Inferior parietal cortex (tissue), 1 donor: ENCODE data around the gene USP20.

Experiments
- DNase-seq: peaks from one replicate; pipeline ENCODE4 v3.0.0-alpha.2; 2016; ENCODE audit errors: extremely low spot score

Gene USP20

DNA sequence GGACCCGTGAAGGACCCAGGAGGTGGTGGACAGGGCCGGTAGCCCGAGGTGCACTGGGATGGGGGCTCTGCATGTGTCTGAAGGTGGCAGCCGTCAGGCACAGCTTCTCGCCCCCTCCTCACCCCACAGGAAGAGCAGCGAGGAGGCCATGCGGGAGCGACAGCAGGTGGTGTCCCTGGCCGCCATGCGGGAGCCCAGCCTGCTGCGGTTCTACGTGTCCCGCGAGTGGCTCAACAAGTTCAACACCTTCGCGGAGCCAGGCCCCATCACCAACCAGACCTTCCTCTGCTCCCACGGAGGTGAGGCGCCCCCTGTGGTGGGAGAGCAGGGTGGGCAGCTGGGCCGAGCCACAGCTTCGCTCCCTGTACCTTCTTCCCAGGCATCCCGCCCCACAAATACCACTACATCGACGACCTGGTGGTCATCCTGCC, 39.9 kb downstream of the USP20 start:
- DNase-seq = no peak

DNA sequence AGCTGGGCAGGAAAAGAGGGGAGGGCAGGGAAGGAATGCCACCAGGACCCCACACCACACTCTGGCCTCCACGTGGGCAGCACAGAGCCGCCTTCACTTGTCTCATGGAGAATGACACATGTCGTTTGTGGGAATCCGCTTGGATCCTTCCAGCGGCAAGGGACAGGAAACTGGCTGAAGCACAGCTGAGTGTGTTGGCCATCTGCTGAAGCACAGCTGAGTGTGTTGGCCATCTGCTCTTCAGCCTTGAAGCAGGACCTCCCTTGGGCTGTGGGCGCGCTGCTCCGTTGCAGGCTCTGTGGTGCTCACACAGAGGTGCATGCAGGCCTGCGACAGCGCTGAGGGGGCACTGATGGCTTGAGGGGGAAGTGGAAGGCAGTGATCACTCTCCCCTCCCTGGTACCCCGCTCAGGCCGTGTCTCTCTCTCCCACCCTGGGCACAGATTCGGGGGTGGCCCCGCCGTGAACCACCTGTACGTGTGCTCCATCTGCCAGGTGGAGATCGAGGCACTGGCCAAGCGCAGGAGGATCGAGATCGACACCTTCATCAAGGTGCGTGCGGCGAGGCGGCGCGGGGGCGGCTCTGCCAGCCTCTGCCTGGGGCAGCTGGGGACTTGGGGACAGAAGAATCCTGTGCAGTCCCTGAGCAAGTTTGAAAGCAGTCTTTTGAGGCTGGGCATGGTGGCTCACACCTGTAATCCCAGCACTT, 40.6 kb downstream of the USP20 start:
- DNase-seq = no peak

DNA sequence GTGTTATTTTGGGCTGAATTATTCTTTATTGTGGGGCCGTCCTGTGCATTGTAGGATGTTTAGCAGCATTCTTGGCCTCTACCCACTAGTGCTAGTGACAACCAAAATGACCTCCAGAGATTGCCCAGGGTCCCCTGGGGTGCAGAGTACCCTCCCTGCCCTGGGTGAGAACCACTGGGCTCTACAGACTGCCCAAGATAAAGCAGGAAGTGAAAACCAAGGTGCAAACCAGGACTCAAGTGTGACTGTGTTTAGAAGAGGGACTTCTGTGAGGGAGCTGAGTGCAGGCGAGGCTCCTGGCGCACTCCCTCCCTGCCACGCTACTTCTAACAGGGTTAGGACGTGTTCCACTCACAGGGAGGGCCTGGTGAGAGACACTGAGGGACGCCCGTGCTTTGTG, 41.6 kb downstream of the USP20 start:
- no peak for DNase-seq

DNA sequence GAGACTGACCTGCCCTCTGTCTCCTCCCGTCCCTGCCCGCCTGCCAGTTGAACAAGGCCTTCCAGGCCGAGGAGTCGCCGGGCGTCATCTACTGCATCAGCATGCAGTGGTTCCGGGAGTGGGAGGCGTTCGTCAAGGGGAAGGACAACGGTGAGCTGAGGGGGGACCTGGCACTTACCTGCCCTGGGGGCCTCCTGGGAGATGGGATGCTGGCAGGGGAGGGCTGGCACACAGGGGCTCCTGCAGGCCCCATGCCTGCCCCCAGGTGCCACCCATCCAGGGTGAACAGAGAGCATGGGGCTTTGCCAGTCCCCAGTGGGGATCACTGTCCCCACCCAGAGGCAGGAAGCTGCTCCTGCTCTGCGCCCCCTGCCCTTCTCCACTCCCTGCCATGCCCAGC, 43.0 kb downstream of the USP20 start:
- no peak for DNase-seq

DNA sequence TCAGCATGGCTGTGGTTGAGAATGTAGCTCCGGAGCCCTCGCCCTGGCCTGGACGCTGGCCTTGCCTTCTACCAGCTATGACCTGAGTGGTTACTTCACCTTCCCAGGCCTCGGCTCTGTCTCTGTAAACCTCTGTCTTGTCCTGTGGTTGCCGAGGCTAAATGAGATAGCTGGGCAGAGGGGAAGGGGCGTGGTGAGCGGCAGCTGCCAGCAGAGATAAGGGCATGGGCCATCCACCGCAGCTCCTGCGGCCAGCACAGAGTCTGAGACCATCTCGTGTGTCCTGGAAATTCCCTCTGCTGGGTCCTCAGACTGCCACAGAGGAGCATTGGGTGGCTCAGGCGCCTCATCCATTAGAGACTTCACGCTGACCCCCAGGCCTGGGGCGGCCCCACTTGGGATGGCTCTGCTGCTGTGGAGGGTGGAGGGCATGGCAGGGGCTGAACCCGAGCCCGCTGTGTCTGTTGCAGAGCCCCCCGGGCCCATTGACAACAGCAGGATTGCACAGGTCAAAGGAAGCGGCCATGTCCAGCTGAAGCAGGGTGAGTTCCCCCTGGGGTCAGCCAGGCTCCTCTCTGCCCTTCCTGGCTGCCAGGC, 43.9 kb downstream of the USP20 start:
- no peak for DNase-seq

DNA sequence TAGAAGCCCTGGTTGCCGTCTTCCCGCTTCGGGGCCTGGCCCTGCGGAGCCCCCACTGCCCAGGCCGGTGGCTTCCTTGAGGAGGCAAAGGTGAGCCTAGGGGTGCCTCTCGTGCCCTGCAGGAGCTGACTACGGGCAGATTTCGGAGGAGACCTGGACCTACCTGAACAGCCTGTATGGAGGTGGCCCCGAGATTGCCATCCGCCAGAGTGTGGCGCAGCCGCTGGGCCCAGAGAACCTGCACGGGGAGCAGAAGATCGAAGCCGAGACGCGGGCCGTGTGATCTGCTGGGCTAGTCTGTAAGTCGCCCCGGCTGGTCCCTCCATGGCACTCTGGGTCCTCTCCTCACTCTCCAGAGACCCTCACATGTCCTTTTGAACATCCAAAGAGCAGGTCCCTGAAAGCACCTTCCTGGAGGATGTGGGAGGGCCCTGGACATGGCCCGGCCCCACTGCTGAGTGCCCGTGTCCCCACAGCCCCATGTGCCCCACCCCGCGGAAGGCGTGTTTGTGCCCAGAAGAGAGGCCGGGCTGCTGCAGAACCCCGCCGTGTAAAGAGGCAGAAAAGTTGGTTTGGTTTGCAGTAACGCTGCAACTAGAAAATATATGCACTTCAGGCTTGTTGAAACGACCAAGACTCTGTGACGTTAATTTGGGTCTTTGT, 44.9 kb downstream of the USP20 start:
- DNase-seq = no peak

DNA sequence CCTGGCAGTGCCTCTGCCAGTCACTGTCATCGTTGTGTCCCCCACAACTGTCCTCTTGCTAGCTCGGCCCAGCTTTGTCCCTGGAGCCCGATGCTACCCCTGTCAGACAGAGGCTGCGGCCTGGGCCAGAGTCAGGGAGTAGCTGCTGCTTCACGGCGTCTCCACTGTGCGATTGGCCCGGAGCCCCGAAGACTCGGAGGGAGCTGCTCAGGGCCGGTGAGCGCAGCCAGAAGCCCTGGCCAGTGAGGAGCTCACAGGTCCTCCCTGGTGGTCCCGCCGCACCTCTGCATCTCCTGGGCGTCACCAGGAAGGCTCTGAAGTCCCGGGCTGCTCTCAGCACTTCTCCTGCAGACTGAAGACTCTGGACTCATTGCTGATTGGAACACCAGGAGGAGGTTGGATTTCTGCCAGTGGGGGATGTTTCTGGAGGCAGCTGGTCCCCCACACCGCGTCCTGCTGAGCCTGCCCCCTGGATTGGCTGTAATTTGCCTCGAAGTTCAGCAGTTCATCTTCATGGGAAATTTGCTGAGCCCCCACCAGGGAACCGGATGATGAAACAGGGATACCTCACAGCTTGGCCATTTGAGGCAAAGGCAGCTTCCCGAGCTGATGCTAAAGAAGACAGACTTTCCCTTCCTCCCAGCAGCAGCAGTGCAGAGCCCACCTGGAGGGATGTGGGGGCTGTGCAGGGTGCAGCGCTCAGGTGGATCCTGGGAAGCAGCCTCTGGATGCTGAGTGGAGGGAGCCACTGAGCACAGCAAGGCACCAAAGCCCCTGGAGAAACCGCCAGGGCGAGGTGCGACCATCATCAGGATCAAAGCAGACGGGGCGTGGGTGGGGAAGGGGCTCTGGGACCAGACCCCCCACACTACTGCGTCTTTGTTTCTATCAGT, 45.6 kb downstream of the USP20 start:
- DNase-seq = no peak

DNA sequence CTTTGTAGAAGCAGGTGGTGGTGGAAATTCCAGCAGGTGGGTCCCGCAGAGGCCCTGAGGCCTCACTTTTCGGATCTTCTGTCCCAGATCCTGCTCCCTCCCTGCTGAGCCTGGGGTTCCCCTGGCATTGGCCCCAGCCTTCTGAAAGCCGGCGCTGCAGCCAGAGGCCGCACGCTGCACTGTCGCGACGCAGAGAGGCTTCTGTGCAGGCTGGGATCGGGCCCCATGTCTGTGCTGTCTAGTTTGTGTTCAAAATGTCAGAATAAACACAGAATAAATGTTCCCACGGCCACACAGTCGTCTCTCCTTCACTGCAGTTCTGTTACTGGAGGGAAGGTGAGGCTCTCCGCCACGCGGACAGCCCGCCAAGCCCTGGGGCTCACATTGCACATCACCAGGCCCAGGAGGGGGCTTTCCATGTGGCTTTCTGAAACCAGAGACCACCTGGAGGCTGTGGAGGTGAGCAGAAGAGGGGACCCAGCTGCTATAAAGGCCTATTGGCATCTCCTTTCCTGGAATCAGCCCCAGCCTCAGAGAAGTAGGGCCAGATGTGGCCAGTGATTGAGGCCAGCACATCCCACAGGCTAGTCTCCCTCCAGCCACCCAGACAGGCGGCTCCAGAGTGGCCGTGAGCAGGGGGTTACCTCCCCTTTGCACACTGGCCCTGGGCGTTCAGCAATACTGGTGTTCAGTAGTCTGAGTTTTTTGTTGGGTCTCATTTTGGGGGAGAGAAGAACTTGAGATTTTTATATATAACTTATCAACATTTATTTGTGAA, 46.5 kb downstream of the USP20 start:
- DNase-seq = no peak

DNA sequence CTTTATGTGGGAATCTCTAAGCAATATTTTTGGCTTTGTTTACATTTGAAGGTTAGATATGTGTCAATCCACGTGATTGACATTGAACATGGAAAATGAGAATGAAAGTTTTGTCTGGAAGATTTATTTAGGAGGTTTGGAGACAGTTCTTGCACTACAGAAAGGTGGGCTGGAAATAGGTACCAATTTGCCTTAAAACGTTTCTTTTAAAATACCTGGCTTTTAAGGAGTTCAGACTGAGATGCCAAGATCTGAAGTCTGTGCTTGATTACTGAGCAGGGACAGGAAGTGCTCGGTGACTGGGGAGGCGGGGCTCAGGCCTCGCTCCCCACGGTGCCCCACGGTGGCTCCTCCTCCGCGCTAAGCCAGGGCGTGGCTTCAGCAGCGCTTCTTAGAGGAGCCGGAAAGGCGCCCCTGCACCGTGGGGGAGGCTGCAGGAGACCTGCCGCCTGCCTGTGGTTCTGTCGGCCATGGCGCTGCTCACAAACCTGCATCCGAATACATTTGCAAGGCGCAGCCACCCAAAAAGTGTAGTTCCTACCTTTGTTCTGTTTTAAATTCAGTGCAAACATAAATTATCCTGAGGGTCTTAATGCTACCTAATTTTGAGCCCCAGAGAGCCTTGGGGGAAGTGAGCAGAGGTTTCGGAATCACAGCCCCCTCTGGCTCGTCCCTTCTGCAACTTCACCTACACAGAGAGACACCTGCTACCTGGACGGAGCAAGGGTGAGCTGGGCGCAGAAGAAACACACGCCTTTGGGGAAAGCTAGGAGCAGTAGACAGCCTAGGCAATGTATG, 49.2 kb downstream of the USP20 start:
- peak; percentile 86 for DNase-seq

DNA sequence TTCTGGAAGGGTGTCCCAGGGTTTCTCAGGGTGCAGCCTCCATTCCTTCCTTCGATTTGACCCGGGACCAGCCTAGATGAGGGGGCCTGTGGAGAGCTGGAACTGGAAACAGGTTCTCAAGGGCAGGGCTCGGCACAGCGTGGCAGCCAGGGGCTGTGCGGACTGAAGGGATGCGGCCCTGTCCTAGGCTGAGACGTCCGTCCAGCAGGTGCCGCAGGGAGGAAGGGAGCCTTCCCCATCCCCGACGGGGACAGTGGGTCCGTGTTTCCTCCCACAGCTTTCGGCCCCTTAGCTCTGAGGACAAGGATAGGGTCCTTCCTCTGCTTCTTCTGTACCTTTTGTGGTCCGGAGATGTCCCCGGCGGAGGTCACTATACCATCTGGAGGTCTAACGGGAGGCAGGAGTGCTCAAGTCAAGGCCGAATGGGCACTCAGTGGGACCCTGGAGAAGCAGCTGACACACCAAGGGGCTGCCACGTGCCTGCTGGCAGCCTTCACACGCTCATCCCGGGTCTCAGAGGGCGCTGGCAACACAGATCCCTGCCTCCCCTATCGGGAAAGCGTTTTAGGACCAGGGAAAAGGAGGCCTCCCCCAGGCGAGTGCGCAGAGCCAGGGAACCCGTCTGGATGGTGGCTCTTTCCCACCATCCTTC, 49.9 kb downstream of the USP20 start:
- no peak for DNase-seq

DNA sequence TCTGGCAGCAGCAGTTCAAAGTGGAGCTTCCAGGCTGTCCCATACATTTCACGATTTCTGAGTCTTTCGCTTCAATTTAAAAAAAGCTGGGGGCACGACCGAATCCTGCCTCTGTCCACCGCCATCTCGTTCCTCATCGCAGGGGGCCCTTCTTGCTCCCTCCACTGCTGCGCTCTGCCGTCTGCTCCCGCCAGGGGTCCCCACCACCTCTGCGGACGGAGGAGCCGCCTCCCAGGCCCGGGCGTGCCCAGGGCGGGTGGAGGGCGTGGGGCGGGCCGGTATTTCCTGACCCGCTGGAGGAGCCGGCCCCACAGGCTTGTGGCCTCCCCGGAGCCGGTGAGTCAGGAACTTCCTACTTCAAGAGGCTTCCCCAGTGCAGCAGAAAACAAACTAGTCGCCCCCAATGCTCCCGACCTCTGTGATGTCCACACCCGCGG, 50.4 kb downstream of the USP20 start:
- peak; percentile 84 for DNase-seq

DNA sequence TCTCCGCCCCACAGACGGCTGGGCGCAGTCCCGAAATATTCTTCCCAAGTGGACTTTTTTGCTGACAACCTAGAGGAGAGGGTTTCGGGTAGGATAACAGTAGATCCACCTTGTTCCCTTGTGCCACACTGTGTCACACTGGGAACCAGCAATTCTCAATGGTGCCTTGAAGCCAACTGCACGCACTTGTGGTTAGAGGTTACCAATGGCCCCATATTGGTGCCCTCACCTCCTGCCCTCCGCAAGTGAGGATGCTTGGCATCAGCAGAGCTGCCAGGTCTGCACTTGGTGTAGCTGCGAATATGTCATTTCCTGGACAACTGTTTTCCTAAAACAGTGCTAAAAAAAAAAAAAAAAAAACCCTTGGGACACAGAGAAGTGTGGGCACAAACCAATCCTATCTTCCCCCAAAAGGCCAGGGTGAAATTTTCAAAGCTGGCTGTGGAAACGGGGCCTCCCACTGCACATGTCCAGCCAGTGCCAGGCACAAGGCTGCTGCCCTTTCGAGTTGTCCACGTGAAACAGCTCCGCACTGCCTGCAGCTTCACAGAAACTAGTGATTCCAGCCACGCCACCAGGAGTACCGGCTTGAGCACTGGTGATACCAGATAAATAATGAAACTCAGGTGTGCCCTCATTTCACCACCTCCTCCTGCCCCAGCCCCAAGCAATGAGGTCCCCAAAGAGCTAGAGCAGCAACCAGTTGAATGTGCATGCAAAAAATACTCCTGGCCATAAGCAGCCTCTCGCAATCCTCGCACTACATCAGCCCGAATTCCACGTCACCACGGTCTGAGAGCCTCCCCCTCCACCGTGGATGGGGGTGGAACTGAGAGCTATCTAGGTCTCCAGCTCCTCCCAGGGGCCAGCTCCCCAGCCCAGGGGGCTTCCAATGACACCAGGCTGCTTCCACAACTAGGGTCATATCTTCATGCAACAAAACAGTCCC, 51.2 kb downstream of the USP20 start:
- DNase-seq = no peak

DNA sequence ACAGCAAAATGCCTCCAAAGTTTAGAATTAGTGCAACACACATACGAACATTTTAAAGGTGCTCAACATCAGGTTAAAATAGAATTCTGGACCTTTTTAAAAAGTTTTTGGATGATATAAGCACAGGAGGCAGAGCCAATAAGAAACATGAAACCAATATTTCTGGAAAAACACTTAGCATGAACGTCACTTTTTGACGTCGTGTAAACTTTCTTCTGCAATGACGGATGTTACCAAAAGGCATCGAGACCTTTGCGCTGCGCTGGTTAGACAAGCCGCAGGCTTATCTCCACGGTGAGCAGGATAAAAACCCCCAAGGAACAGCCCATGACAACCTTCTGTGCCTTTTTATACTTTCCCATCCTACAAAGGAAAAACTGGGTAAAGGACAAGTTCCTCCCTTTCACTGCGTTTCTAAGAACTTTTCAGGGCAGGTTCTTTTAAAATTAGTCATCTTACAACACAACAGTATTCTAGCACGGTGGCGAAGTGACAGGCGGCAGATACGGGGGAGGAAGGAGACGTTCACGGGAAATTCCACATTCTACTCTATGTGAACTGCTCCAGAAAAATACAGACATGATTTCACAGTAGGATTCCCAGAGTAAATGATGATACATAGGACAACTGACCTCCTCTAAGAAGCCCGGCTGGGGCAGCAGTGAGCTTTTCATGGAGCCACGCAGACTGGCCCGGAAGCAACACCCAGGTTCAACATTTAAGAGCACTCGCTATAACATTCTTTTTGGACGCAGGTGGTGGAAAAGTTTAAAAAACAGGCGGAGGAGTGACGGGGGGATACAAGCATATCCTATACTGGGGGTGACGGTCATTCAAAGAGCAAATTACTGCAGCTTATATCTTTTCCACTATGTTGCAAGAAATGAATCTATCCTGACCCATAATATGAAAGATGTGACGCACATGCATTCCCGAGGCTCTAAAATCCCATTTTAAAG, 52.4 kb downstream of the USP20 start:
- DNase-seq = no peak

DNA sequence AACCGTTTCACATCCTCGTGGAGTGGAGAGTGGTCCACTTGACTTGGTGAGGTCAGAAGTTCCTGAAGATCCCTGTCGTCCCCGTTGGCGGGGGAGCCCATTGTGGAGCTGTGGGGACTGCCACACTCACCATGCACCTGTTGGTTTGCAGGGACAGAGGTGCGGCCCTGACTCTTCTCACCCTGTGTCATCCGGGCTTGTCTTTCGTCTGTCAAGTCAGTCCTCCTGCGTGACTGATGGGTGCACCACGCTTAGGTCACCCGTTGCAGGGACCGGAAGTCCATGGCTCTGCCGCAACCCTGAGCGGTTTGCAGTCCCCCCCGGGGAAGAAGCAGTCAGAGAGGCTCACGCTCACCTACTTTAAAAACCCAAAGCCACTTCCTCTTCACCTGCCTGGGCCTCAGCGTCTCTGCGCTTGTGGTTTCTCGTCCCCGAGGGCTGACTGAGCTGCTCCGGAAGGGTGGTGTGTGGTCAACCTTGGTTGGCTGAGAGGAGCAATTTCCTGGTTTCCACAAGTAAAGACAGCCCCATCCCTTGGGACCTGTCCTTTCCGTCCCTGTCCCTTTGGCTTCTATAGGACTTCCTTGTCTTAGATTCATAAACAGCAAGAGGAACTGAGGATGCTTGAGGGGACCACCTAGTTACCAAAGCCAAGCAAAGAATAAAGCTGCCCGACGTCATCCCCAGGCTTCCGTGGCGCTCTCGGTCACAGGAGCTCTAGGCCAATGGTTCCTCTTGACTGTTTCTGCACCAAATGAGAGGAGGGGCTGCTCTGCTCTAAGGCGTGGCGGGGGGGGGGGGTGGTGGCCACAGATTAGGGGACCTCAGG, 53.2 kb downstream of the USP20 start:
- DNase-seq = no peak

DNA sequence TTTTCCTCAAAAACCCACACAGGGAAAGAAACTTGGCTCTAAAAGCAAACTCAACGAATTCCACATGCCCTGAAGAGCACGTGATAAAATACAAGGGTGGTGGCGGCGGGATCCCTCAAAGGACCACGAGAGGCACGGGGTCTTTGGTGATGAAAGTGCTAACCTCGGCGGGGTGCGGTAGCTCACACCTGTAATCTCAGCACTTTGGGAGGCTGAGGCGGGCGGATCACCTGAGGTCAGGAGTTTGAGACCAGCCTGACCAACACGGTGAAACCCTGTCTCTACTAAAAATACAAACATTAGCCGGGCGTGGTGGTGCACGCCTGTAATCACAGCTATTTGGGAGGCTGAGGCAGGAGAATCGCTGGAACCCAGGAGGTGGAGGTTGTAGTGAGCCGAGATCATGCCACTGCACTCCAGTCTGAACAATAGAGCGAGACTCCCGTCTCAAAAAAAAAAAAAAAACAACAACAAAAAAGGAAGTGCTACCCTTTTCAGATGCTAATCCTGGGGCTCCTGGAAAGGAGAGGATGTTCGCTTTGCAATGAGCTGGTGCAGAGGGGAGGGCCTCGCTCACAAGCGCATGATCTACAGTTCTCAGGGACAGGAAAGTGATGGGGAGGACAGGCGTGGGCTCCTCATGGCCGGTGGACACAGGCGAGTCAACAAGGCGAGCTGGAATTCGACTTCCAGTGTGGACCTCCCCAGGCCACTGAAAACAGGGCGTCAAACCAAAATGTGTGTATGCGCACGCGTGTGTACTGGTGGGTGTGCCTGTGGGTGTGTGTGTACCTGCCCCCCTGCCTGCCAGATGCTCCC, 54.1 kb downstream of the USP20 start:
- DNase-seq = no peak
